Metanephros (tissue), 2 donors: ENCODE data around the gene CCDC87. TPM values are rescaled to one million over a fixed set of nuclear protein-coding genes. Genes with fewer than 3 reads are reported as not detected.

Experiments used
- small RNA-seq: library from RNA; depleted of rRNA; stranded (forward); fragments of <200 nt; gene quantifications from one replicate; pipeline ENCODE3, GENCODE V24; 2014; ENCODE audit warnings: low replicate concordance
- total RNA-seq: library from RNA; depleted of rRNA; stranded (reverse); fragments of >200 nt; gene quantifications from one replicate; pipeline ENCODE4 v1.2.3, GENCODE V29; 2014

CCDC87 gene, protein sequence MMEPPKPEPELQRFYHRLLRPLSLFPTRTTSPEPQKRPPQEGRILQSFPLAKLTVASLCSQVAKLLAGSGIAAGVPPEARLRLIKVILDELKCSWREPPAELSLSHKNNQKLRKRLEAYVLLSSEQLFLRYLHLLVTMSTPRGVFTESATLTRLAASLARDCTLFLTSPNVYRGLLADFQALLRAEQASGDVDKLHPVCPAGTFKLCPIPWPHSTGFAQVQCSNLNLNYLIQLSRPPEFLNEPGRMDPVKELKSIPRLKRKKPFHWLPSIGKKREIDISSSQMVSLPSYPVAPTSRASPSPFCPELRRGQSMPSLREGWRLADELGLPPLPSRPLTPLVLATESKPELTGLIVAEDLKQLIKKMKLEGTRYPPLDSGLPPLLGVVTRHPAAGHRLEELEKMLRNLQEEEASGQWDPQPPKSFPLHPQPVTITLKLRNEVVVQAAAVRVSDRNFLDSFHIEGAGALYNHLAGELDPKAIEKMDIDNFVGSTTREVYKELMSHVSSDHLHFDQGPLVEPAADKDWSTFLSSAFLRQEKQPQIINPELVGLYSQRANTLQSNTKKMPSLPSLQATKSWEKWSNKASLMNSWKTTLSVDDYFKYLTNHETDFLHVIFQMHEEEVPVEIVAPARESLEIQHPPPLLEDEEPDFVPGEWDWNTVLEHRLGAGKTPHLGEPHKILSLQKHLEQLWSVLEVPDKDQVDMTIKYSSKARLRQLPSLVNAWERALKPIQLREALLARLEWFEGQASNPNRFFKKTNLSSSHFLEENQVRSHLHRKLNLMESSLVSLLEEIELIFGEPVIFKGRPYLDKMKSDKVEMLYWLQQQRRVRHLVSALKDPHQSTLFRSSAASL
- total RNA-seq: 0.23 TPM

DNA sequence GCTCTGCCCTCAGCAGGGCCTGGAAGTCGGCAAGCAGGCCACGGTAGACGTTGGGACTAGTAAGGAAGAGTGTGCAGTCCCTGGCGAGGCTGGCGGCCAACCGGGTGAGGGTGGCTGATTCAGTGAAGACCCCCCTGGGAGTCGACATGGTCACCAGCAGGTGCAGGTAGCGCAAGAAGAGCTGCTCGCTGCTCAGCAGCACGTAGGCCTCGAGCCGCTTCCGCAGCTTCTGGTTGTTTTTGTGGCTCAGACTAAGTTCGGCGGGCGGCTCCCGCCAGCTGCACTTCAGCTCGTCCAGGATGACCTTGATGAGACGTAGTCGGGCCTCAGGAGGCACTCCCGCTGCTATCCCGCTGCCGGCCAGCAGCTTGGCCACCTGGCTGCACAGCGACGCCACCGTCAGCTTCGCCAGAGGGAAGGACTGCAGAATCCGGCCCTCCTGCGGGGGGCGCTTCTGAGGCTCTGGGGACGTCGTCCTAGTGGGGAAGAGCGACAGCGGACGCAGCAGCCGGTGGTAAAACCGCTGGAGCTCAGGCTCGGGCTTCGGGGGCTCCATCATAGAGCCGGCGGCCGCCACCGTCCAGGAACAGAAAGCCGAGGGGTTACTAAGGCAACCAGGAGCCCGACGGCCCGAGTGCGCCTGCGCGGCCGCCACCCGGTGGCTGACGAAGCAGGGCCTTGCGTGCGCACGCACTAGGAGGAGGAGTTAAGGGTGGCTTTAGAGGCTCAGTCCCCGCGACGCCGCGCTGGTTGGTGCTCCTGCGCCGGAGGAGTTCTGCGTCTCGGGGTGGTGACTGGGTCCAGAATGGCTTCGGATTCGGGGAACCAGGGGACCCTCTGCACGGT is at the start of gene CCDC87, which contains the start of gene CCS:
Gene CCDC87 (minus strand): TSS at position 607 of the 846 bp plus-strand sequence. CDS start 48 bp downstream, at position 559.
Gene CCS (plus strand): TSS at position 729 of the 846 bp plus-strand sequence. CDS start 77 bp downstream, at position 806.

DNA sequence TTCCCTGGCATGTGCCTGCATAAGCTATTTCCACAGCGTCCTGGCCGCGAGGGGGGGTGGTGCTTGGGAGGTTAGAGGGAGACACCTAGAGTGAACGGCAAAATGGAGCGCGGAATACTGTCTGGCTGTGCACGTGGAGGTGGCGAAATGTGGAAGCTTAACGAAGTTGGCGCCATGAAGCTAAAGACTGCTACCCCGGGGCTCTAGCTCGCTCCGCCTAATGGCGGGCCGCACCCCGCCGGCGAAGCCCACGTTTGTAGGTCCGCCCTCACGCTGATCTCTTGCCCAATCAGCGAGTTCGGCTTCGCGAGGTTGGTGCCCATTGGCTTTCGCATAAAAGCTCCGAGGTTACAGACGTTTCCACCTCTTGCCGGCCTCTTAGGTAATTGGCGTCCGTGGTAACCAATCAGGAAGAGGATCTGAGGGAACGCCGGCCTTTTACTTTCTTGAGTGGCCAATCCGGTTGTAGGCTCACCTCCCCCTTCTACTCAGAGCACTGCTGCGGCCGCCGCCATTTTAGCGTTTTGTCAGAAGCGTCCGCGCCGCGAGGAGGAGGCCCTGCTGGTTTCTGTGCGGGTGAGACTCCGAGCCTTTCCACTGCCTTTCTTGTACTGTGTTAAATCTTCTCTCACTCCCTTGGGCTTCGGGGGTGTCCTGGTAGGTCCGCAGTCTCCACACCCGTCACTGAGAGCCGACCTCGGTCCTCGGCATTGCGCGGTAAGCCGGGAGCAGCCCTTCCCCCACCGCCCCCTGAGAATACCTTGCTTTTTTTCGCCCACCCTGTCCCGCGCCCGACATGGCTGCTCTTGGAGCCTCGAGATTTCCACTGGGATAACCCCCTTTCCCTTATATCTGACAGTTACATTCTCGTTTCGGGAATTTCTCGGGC is 45.6 kb upstream of the CCDC87 start, which contains the start of gene RBM4:
Gene RBM4 (plus strand): TSS at position 527 of the 889 bp plus-strand sequence. CDS start 1,009 bp downstream, outside the sequence.

DNA sequence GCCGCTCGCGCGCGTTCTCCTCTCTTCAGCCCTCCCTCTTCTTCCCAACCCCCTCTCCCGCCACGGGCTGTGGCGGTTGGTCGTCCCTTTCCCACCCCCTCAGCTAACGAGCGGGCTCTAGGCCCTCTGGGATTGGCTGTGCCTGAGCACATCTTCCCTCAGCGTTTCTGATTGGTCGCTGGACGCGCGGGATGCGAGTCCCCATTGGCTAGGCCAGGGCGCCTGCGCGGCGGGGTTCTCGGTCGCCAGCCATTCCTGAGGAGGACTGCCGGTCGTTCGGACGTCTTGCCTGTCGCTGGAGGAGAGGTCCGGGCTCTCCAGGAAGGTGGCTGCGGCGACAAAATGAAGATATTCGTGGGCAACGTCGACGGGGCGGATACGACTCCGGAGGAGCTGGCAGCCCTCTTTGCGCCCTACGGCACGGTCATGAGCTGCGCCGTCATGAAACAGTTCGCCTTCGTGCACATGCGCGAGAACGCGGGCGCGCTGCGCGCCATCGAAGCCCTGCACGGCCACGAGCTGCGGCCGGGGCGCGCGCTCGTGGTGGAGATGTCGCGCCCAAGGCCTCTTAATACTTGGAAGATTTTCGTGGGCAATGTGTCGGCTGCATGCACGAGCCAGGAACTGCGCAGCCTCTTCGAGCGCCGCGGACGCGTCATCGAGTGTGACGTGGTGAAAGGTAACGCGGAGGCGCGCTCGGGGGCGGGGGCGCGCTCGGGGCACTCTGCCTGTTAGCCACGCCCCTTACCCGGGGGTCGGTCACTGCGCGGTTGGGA is 23.7 kb upstream of the CCDC87 start, which contains the start of gene RBM14:
Gene RBM14 (plus strand): TSS at position 252 of the 776 bp plus-strand sequence. CDS start 91 bp downstream, at position 343.

DNA sequence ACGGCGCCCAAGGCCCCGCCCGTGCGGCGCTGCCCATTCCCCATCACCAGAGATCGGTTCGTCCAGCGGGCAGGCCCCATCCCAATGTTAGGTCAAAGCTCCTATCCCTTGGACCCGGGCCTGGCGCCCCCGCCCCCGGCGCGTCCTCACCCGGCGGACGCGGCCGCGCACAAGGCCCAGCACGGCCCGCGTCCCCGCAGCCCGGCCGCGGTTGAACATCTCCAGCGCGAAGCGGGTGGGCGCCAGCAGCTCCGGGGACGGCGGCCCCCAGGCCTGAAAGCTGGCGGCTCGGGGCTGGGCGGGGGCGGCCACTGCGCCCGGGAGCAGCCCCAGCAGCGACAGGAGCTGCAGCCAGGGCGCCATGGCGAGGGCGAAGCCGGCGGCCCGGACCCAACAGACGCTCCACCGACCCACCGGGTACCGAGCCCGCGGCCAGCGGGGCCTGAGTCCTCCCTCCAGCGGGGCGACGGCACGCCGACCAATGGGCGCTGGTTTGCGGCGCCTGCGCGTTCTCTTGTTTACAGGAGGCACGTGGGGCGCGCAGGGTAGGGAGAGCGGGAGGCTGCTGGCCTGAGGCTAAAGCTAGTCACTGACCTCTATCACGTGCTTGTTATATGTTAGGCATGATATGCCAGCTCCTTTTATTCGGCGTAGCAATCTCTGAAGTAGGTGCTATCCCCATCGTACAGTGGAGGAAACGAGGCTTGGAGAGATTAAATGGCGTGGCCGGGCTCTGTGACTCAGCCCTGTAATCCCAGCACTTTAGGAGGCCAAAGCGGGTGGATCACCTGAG is 24.5 kb downstream of the CCDC87 start, which contains the start of gene CTSF:
Gene CTSF (minus strand): TSS at position 483 of the 793 bp plus-strand sequence. CDS start 120 bp downstream, at position 363.

DNA sequence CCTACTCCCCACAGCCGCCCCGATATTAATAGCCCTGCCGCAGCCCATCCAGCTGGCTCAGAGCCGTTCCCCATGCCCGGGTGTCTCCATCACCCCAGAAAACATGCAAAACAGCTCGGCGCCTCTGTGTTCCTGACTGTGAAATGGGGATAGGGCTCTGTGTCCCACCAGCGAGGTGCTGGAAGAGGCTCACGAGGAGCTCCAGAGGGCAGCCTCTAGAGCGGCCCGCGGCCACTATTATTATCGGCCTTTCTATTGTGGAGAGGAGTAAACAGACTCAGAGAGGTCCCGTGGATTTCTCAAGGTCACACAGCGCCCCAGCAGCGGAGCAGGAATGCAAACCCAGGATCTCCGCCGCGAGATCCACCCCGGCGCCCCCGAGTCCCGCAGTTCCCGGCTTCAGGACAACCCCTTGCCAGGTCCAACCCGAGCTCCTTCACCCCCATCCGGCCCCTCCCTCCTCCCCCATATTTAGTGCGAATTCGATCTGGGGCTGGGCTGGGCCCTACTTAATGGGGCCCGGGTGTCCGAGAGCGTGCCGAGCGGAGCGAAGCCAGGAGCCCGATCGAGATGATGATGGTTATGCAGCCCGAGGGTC is 46.4 kb downstream of the CCDC87 start, which contains the start of gene ACTN3:
Gene ACTN3 (plus strand): TSS at position 536 of the 598 bp plus-strand sequence. CDS start 35 bp downstream, at position 571.

DNA sequence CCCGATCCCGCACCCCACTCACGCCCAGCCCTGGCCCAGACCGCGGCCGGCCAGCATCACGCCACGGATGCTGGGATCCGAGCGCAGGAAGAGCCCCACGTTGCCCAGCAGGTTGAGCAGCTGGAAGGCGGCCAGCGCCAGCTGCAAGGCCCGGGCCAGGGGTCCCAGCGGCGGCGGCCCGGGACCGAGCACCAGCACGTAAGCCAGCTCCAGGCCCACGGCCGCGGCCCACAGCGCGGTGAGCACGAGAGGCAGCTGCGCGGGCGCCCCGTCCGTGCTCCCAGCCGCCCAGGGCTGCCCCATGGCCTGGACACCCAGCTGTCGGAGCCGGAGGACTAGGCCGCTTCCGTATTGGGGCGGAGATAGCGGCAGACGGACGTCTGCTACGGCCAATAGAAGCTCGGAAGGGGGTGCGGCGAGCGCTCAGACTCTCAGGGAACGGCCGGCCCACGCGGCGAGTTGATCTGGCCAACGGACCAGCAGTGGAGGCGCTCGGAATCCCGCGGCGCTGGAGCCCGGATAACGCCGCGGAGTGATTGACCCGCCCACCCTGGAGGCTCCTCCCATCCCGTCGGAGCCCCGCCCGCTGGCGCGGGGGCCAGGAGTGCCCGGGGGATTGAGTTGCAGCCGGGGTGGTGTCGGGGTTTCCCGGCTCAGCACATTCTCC is 47.0 kb downstream of the CCDC87 start, which contains the start of gene ZDHHC24:
Gene ZDHHC24 (minus strand): TSS at position 348 of the 667 bp plus-strand sequence. CDS start 45 bp downstream, at position 303.

Small RNA genes lying within 50 kb of the gene (small RNA-seq; reads per million reads assigned to genes)
- gene RNU4-39P: not detected

Other genes starting within 250 kb of the CCDC87 start
- 19.2 TPM for gene BRMS1, start 248.0 kb downstream of the CCDC87 start, total RNA-seq
- 52.5 TPM for gene B4GAT1, start 245.4 kb downstream of the CCDC87 start, total RNA-seq
- gene SLC29A2, start 221.3 kb downstream of the CCDC87 start, total RNA-seq: 10.5 TPM
- gene NPAS4, start 172.0 kb downstream of the CCDC87 start, total RNA-seq: 3.1 TPM
- 40.3 TPM for gene MRPL11, start 154.2 kb downstream of the CCDC87 start, total RNA-seq
- gene PELI3, start 126.2 kb downstream of the CCDC87 start, total RNA-seq: 10.8 TPM
- 25.6 TPM for gene DPP3, start 112.6 kb downstream of the CCDC87 start, total RNA-seq
- gene BBS1, start 82.4 kb downstream of the CCDC87 start, total RNA-seq: 81.9 TPM
- 12.3 TPM for gene ZDHHC24, start 47.0 kb downstream of the CCDC87 start, total RNA-seq
- gene ACTN3, start 46.2 kb downstream of the CCDC87 start, total RNA-seq: 37.8 TPM
- gene CTSF, start 24.5 kb downstream of the CCDC87 start, total RNA-seq: 79.2 TPM
- 35.4 TPM for gene CCS, start 122 bp upstream of the CCDC87 start, total RNA-seq
- gene RBM14, start 23.6 kb upstream of the CCDC87 start, total RNA-seq: 80.9 TPM
- 164 TPM for gene RBM4, start 45.6 kb upstream of the CCDC87 start, total RNA-seq
- gene RBM4B, start 84.8 kb upstream of the CCDC87 start, total RNA-seq: 40.8 TPM
- 99.8 TPM for gene SPTBN2, start 136.2 kb upstream of the CCDC87 start, total RNA-seq